IPS-18a (cell line): ENCODE data around the gene SPTBN5.

ENCODE experiments used
- H3K27ac ChIP-seq: one replicate; pipeline ENCODE4 v1.5.1; 2013; ENCODE audit warnings: low read length
- H3K27me3 ChIP-seq: one replicate; pipeline ENCODE4 v1.6.1; 2013; ENCODE audit warnings: mild to moderate bottlenecking, low read length; ENCODE audit not compliant: control insufficient read depth, insufficient read depth
- H3K36me3 ChIP-seq: one replicate; pipeline ENCODE4 v1.6.1; 2013; ENCODE audit warnings: low read depth, low read length; ENCODE audit not compliant: control insufficient read depth
- H3K4me1 ChIP-seq: one replicate; pipeline ENCODE4 v1.6.1; 2013; ENCODE audit warnings: low read depth, low read length; ENCODE audit not compliant: control insufficient read depth
- H3K4me3 ChIP-seq: one replicate; pipeline ENCODE4 v1.5.1; 2013; ENCODE audit warnings: low read length
- H3K9ac ChIP-seq: one replicate; pipeline ENCODE4 v1.6.1; 2013; ENCODE audit warnings: mild to moderate bottlenecking, low read length, moderate library complexity
- H3K9me3 ChIP-seq: one replicate; pipeline ENCODE4 v1.6.1; 2013; ENCODE audit warnings: low read depth, low read length; ENCODE audit not compliant: control insufficient read depth

The SPTBN5 gene

GRCh38 chr15:41896566-41896965 is 2.7 kb upstream of the SPTBN5 start:
- Histone ChIP-seq H3K27me3 (no peaks in the 10 kb centered on the region), H3K36me3 (peaks cover 17% of the 10 kb centered on the region), H3K27ac (no peak overlapping the region), H3K9me3 (no peaks in the 10 kb centered on the region), H3K4me3 (no peak overlapping the region), H3K4me1 (no peaks in the 10 kb centered on the region), H3K9ac (no peak overlapping the region)

- no peaks in the 10 kb centered on the region for H3K27me3 ChIP-seq
- H3K27ac ChIP-seq: no peak overlapping the region
- H3K9me3 ChIP-seq: no peaks in the 10 kb centered on the region
- H3K4me1 ChIP-seq: no peaks in the 10 kb centered on the region
- no peak overlapping the region for H3K9ac ChIP-seq
- H3K36me3 ChIP-seq: peaks cover 14% of the 10 kb centered on the region
- no peak overlapping the region for H3K4me3 ChIP-seq
These were observed 2.1 kb upstream of the SPTBN5 start for GRCh38 chr15:41895957-41896356.

- Histone ChIP-seq H3K9me3 (no peaks in the 10 kb centered on the region), H3K9ac (no peak overlapping the region), H3K27ac (no peak overlapping the region), H3K4me1 (no peaks in the 10 kb centered on the region), H3K4me3 (no peak overlapping the region), H3K27me3 (no peaks in the 10 kb centered on the region), H3K36me3 (peaks cover 10% of the 10 kb centered on the region)
These were observed 1.6 kb upstream of the SPTBN5 start for GRCh38 chr15:41895491-41895890.

DNA sequence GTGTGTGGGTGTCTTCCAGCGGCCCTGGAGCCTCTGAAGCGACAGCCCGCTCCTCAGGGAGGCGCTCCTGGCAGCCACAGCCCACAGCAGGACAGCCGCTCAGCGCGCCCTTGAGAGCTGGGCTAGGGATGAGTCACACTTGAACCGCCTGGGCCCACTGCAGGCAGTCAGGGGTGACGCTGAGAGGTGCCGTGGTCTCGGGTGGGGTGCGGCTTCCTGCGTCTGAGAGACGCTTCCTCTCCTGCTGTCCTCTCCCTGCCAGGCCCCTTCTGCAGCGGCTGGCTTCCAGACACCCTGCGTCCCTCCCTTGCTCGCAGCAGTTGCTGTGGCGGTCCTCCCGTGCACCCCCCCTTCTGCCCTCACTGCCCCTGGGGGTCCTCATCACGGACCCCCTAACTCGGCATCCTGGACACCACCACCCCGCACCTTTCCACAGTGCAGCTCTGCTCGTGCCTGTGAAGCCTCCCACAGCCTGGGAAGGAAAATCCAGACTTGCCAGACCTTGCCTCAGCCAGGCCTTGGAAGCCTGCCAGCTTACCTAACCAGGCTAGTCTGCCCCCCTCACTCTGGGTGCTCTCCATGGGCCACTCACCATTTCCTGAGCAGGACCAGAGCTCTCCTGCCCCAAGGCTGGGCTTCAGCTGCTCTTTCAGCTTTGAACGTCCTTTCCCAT is 1.1 kb upstream of the SPTBN5 start:
- Histone ChIP-seq H3K4me1 (no peaks in the 10 kb centered on the region), H3K9ac (no peak overlapping the region), H3K4me3 (no peak overlapping the region), H3K27ac (no peak overlapping the region), H3K9me3 (no peaks in the 10 kb centered on the region), H3K27me3 (no peaks in the 10 kb centered on the region), H3K36me3 (peaks cover 6% of the 10 kb centered on the region)

DNA sequence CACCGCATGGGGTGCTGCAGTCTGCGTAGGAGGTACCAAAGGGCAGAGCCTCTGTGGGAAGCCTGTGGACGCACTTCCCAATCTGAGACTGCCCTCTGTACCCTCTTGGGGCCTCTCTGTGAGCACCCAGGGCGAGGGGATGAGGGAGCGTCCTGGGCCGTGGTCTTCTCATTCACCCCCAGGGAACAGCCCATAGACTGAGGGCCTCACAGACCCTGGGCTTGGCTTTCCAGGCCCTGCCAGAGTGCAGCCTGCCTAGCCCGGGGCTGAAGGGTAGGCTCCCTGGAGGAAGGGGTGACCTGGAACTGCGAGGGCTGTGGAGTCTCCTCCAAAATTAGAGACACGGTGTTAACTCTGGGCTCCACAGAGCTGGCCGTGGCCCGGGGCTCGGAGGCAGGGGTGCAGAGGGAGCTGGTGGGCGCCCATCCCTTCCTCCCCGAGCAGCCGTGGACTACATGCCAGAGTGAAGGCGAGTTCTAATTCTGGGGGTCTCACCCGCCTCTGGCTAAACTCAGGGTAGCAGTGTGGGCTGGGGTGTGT is 468 bp upstream of the SPTBN5 start:
- H3K36me3 ChIP-seq: peaks cover 6% of the 10 kb centered on the region
- no peak overlapping the region for H3K9ac ChIP-seq
- no peak overlapping the region for H3K4me3 ChIP-seq
- no peak overlapping the region for H3K27ac ChIP-seq
- H3K9me3 ChIP-seq: no peaks in the 10 kb centered on the region
- no peaks in the 10 kb centered on the region for H3K27me3 ChIP-seq
- H3K4me1 ChIP-seq: no peaks in the 10 kb centered on the region

DNA sequence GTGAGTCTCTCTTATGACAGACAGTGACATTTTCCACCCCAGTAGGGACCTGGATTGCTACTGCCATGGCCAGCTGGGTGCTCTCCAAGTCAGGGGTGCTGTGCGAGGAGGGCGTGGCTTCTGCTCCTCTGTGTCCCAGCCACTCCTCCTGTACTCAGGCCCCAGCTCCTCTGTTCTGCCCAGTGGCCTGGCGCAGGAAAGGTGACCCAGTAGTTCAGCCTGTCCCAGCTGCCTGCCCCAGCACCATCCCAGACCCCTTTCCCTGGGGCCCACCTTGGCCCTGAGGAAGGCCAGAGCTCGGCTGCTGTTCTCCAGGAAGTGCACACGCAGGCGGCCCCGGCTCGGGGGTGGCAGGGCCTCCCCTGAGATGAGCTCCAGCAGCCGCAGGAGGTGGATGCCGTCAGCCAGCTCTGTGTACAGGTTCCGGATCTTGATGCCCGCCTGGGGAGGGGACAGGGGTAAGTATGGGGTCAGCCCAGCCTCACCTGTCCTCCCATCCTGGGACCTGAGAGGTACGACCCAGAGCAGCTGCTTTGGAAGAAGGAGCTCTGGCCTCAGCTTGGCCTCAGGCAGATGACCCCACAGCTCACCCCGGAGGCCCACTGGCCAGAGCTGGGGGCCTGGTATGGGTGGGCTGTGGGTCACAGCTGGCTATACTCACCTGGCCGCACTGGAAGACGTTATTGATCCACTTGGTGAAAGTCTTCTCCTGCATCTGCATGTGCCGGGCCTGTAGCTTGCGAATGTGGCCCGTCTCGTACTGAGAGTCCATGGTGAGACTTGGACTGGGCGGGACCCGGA is 1.0 kb downstream of the SPTBN5 start:
- H3K27ac ChIP-seq: no peak overlapping the region
- H3K36me3 ChIP-seq: no peaks in the 10 kb centered on the region
- no peaks in the 10 kb centered on the region for H3K4me1 ChIP-seq
- H3K9ac ChIP-seq: no peak overlapping the region
- no peaks in the 10 kb centered on the region for H3K9me3 ChIP-seq
- H3K27me3 ChIP-seq: no peaks in the 10 kb centered on the region
- H3K4me3 ChIP-seq: no peak overlapping the region

- no peak overlapping the region for H3K9ac ChIP-seq
- no peak overlapping the region for H3K4me3 ChIP-seq
- no peaks in the 10 kb centered on the region for H3K9me3 ChIP-seq
- H3K36me3 ChIP-seq: no peaks in the 10 kb centered on the region
- H3K27me3 ChIP-seq: no peaks in the 10 kb centered on the region
- no peak overlapping the region for H3K27ac ChIP-seq
- H3K4me1 ChIP-seq: no peaks in the 10 kb centered on the region
These were observed 1.9 kb downstream of the SPTBN5 start for GRCh38 chr15:41891946-41892345.

DNA sequence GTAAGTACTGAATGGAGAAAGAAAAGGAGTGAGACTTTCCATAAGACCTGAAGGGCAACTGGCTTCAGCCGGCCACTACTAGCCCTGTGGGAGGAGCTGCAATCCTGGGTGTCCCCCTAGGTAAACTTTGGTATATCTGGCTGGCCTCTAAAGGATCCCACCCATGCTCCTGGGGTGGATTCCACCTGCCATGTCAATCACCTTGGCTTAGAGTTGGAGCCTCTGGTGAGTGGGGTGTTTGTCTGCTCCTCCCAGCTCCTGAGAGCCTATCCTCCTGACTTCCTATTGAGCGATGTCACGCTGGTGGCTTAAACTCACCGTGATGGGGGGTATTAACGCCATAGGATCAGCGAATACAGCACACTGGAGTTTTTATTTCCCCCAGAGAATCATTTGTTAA is 2.6 kb downstream of the SPTBN5 start:
- Histone ChIP-seq H3K4me3 (no peak overlapping the region), H3K9me3 (no peaks in the 10 kb centered on the region), H3K27ac (no peak overlapping the region), H3K4me1 (no peaks in the 10 kb centered on the region), H3K9ac (no peak overlapping the region), H3K36me3 (no peaks in the 10 kb centered on the region), H3K27me3 (no peaks in the 10 kb centered on the region)

DNA sequence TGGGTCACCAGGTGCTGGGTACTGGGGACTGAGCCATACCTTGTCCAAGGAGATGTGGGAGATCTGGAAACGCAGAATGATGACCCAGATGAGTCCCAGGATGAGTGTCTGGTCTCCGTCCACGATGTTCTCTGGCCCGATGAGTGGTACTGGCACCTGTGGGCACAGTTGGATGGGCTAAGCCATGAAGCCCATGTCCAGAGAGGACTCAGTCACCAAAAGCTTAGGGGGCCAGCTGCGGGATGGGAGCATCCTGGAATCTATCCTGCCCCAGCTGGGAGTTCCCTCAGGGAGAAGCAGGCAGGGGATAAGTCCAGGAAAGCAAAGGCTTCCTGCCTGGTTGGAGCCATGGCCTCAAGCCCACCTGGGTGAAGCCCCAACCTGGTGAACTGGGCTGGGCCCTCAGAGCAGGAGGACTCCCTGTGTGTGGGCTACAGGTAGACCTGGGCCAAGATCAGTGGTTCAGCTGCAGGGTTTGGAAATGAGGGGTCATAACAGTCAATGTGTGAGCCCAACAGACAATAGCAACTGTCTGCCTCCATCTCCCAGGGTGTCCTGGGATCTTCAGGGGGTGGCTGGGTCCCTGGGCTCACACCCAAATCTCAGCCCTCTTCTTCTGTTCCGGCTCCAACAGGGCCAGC is 3.7 kb downstream of the SPTBN5 start:
- H3K27me3 ChIP-seq: no peaks in the 10 kb centered on the region
- no peaks in the 10 kb centered on the region for H3K9me3 ChIP-seq
- no peak overlapping the region for H3K9ac ChIP-seq
- H3K27ac ChIP-seq: no peak overlapping the region
- no peaks in the 10 kb centered on the region for H3K4me1 ChIP-seq
- H3K4me3 ChIP-seq: no peak overlapping the region
- no peaks in the 10 kb centered on the region for H3K36me3 ChIP-seq

- no peaks in the 10 kb centered on the region for H3K36me3 ChIP-seq
- H3K9ac ChIP-seq: no peak overlapping the region
- no peaks in the 10 kb centered on the region for H3K4me1 ChIP-seq
- no peak overlapping the region for H3K4me3 ChIP-seq
- H3K9me3 ChIP-seq: no peaks in the 10 kb centered on the region
- no peak overlapping the region for H3K27ac ChIP-seq
- no peaks in the 10 kb centered on the region for H3K27me3 ChIP-seq
These were observed 5.1 kb downstream of the SPTBN5 start for GRCh38 chr15:41888662-41889253.

DNA sequence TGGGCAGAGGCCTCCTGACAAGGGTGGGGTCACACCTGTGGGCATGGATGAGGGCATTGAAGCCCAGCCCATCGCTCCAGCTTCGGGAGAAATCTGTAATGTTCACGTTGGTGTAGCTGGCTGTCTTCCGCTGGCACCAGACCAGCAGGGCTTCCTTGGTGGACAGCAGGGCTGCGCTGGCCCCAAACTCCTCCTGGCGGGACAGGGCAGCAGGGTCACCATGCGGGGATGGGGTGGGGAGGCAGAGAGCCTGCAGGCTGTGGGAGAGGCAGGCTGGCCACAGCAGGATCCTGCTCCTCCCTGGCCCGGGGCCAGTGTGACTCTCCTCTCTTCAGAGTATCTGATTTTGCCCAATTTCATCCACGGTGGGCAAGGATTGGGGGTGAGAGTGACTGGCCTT is 6.0 kb downstream of the SPTBN5 start:
- no peak overlapping the region for H3K4me3 ChIP-seq
- no peak overlapping the region for H3K27ac ChIP-seq
- no peaks in the 10 kb centered on the region for H3K4me1 ChIP-seq
- no peaks in the 10 kb centered on the region for H3K36me3 ChIP-seq
- H3K9me3 ChIP-seq: no peaks in the 10 kb centered on the region
- peaks cover 7% of the 10 kb centered on the region for H3K27me3 ChIP-seq
- no peak overlapping the region for H3K9ac ChIP-seq
